HG03342 (cell line): ENCODE results near the gene LMNTD1.
"Not testable (repeated sequence)": the region's sequence is repeated elsewhere in the genome, so short reads cannot be mapped to it uniquely, and the experiment has no call there.

Source experiments
- ATAC-seq: cut with Tn5 transposase; IDR thresholded peaks from one replicate; pipeline ENCODE4 v1.9.1; 2021; ENCODE audit warnings: mild to moderate bottlenecking, moderate library complexity; ENCODE audit not compliant: unreplicated experiment

The LMNTD1 gene

GRCh38 chr12:25434515-25434914 is 118.6 kb downstream of the LMNTD1 start:
- ATAC-seq: no peak

- ATAC-seq: no peak
These were observed 119.3 kb downstream of the LMNTD1 start for GRCh38 chr12:25433581-25434325.

GRCh38 chr12:25433024-25433423 is 120.1 kb downstream of the LMNTD1 start:
- no peak for ATAC-seq

- ATAC-seq: no peak
These were observed 125.5 kb downstream of the LMNTD1 start for GRCh38 chr12:25427337-25428249.

GRCh38 chr12:25426821-25427220 is 126.3 kb downstream of the LMNTD1 start:
- not testable (repeated sequence) for ATAC-seq
